HG03342 (cell line): ENCODE data around the gene OR5K2.

Experiments
- ATAC-seq: cut with Tn5 transposase; IDR thresholded peaks from one replicate; pipeline ENCODE4 v1.9.1; 2021; ENCODE audit warnings: mild to moderate bottlenecking, moderate library complexity; ENCODE audit not compliant: unreplicated experiment

OR5K2 gene

GRCh38 chr3:98521897-98522543, 24.5 kb downstream of the OR5K2 start:
- ATAC-seq = peak; percentile 45

- peak; percentile 89 for ATAC-seq
Observed at GRCh38 chr3:98522544-98523281, 25.2 kb downstream of the OR5K2 start, which contains the start of gene CLDND1. Gene CLDND1 (minus strand): TSS chr3:98522902. CDS start chr3:98521424, 1,478 bp downstream.

GRCh38 chr3:98525494-98525893, 28.0 kb downstream of the OR5K2 start:
- ATAC-seq = no peak

DNA sequence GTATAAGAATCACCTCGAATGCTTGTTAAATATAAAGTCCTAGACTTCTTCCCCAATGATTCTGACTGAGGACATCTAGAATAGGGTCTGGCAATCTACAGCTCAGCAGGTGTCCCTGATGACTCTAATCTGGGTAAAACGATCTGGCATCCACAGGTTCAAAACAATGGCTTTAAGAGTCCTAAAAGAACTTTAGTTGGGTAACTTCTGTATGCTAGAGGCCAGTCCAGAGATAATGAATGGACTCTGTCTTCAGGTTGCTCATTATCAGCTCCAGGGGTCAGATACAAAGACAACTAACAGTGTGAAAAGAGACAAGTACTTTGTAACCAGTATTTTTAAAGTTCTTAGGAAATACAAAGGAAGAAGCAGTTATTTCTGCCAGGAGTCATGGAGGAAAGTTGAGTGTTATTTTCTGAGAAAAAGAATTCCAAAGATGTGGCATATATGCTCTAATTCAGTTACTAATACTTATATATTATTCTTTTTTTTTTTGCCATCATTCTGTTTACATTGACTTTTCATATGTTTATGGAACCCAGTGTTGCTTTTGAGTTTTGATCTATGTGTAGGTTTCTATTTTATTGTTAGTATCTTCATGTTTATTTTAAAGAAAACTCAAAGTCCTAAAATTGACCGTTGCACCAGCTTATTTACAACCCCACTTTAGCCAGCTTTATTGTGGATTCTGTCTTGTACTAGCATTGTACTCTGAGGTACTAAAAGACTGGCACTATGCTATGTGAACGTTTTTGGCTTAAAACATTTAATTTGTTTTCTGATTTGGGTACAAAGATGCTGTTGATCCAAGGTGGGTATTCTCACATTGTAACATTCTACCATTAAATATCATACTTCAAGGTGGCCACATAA, 31.2 kb downstream of the OR5K2 start:
- ATAC-seq = no peak

GRCh38 chr3:98529856-98530459, 32.5 kb downstream of the OR5K2 start:
- no peak for ATAC-seq

GRCh38 chr3:98530676-98531075, 33.2 kb downstream of the OR5K2 start:
- ATAC-seq = no peak

GRCh38 chr3:98531622-98532274, 34.3 kb downstream of the OR5K2 start, which contains the start of gene GPR15:
Gene GPR15 (plus strand): TSS chr3:98531978. CDS start chr3:98532034, 56 bp downstream.
- ATAC-seq = peak; percentile 34

DNA sequence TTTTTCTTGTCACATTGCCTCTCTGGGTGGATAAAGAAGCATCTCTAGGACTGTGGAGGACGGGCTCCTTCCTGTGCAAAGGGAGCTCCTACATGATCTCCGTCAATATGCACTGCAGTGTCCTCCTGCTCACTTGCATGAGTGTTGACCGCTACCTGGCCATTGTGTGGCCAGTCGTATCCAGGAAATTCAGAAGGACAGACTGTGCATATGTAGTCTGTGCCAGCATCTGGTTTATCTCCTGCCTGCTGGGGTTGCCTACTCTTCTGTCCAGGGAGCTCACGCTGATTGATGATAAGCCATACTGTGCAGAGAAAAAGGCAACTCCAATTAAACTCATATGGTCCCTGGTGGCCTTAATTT, 34.8 kb downstream of the OR5K2 start:
- ATAC-seq = no peak

- ATAC-seq = no peak
Observed at GRCh38 chr3:98532709-98533571, 35.5 kb downstream of the OR5K2 start.

DNA sequence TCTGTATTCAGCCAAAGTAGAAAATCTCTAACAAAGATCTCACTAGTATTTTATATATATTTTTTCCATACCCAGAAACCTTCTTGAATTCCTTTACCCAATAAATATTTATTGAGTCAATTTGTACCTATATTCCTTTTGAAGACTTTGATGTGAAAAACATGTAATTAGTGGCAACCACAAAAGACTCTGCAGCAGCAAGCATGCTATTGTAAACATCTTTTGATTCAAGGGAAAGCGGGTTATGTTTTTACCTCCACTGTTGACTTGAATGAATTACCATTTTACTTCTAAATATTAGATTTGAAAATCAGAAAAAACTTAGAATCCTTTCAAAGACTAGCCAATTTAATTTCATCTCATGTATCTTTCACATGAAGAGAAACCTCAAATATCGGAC, 36.7 kb downstream of the OR5K2 start:
- ATAC-seq = no peak

GRCh38 chr3:98534734-98535133, 37.3 kb downstream of the OR5K2 start:
- no peak for ATAC-seq

- peak; percentile 69 for ATAC-seq
Observed at GRCh38 chr3:98536456-98537017, 39.1 kb downstream of the OR5K2 start.

GRCh38 chr3:98540346-98540745, 42.9 kb downstream of the OR5K2 start:
- ATAC-seq = peak; percentile 41

- ATAC-seq = no peak
Observed at GRCh38 chr3:98541695-98542094, 44.2 kb downstream of the OR5K2 start.

- no peak for ATAC-seq
Observed at GRCh38 chr3:98542623-98543022, 45.1 kb downstream of the OR5K2 start.

GRCh38 chr3:98545940-98546339, 48.5 kb downstream of the OR5K2 start:
- no peak for ATAC-seq
